GM12874 (cell line): ENCODE data around the gene TAF10.

ENCODE experiments used
- TF ChIP-seq, protein P1 (sequence below): IDR thresholded peaks from 2 replicates; pipeline ENCODE4 v1.5.1; 2011; ENCODE audit warnings: low read depth, mild to moderate bottlenecking, control low read depth, low read length, moderate library complexity; ENCODE audit not compliant: insufficient read depth

The TAF10 gene

DNA sequence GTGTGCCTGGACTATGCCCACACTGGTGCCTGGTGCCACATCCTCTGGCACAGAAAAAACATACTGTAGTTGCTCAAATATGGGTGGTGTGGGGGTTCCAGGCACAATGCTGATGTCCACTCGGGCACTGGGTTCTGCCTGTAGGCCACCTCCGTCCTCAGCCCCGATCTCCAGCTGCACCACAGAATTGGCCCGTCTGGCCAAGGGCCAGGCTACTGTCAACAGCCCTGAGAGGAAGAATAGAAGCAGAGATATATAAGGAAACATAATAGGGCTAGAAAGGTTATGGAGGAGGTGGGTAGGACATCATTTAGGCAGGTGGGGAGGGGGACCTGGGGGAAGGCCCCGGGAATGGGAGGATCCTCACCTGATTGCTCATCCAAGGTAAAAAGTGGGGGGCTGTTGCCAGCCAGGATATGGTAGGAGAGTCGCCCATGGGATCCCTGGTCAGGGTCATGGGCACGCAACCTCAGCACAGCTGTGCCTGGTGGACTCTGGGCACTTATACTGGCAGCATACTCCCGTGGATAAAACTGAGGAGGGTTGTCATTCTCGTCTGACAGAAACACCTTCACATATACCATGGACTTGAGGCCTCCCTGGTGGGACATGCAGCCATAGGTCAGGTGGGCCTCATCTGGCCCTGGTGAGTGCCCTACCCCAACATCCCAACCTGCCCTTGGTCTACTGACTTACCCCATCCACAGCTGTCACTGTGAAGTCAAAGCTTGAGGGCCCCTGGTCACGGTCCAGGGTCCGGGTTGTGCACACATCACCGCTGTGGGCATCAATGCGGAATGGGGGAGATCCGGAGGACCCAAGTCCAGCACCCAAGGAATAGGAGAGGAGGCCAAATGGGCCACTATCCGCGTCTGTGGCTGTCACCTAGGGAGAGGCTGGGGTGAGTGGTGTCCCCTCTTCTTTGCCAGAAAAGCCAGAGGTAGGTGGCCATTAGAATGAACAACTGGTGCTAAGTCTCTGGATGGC, 21.7 kb upstream of the TAF10 start:
- TF ChIP-seq, protein P1, sequence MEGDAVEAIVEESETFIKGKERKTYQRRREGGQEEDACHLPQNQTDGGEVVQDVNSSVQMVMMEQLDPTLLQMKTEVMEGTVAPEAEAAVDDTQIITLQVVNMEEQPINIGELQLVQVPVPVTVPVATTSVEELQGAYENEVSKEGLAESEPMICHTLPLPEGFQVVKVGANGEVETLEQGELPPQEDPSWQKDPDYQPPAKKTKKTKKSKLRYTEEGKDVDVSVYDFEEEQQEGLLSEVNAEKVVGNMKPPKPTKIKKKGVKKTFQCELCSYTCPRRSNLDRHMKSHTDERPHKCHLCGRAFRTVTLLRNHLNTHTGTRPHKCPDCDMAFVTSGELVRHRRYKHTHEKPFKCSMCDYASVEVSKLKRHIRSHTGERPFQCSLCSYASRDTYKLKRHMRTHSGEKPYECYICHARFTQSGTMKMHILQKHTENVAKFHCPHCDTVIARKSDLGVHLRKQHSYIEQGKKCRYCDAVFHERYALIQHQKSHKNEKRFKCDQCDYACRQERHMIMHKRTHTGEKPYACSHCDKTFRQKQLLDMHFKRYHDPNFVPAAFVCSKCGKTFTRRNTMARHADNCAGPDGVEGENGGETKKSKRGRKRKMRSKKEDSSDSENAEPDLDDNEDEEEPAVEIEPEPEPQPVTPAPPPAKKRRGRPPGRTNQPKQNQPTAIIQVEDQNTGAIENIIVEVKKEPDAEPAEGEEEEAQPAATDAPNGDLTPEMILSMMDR: no peak

DNA sequence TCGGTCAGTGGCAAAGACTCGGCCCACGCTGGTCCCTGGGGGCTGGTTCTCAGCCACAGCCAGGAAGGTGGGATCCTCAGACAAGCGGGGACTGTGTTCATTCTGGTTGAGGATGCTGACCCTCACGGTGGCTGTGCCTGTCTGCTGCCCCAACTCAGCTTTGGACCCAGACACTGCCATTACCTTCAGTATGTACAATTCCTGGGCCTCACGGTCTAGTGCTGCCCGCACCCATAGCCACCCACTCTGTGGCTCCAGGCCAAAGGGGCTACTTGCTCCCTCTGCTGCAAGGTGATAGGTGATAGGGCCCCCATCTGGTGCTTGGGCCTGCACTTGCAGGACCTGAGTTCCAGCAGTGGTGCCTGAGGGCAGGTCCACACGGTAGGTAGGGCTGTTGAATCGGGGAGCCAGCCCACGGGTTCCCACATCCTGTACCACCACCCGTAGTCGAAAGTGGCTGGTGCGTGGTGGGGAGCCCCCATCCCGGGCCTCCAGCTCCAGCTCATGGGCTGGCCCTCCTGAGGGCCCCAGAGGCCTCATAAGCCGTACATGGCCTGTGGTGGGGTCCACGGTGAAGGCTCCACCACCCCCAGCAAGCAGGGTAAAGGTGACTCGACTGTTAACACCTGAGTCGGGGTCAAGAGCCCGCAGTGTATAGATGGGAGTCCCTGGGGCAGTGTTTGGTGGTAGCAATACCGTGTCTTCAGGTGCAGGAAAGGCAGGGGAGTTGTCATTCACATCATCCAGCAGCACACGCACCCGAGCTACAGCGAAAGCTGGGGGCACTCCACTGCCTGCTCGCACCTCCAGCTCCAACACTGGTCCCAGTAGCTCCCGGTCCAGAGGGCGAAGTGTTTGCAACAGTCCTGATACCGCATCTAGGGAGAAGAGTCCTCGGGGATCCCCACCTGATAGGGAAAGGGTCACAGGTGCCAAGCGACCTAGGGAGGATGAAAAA, 20.4 kb upstream of the TAF10 start:
- TF ChIP-seq, protein P1: no peak

DNA sequence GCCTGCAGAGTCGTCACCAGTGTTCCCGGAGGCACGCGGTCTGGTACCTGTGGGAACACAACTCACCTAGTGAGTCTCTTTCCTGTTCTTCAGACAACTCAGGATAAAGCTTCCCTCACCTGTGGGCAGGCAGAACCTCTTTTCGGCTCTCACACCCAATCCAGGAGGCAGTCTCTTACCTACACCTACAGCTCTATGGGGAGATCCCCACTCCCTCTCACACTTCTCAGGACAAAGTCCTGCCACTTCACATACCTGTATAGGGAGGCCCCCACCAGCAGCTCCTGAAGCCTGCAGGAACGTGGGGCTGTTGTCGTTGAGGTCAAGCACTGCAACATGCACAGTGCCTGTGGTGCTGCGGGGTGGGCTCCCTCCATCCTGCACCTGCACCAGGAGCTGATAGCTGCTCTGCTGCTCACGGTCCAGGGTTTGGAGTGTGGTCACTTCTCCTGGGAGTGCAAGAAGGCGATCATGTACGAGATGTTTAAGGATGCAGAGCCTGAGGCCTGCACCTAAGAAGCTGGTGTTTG, 19.4 kb upstream of the TAF10 start:
- TF ChIP-seq, protein P1: no peak

DNA sequence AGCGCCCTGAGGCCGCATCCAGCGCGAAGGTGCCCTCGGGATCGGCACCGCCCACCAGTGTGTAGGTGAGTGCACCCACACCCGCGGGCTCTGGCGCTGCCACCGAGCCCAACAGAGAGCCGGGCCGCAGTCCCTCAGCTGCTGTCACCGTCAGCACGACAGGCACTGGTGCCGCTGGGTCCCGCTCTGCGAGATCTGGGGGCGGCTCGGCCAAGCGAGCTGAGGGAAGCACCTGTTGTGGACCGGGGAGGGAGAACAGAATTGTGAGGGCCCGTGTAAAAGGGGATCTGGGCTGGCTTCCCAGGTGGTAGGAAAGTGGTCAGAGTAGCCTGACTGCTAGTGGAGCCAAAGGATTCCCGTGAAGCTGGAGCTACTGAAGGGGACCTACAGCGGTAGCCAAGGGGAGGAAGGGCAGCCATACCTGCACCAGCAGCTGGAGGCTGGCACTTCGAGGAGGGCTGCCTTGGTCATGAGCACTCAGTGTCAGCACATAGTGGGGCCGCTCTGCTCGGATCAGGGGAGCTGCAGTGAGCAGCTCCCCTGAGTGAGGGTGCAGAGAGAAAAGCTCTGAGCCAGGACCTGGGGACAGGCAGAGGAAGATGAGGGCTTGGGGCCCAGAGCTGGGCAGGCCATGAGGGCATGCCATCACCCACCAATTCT, 18.7 kb upstream of the TAF10 start:
- TF ChIP-seq, protein P1: no peak

DNA sequence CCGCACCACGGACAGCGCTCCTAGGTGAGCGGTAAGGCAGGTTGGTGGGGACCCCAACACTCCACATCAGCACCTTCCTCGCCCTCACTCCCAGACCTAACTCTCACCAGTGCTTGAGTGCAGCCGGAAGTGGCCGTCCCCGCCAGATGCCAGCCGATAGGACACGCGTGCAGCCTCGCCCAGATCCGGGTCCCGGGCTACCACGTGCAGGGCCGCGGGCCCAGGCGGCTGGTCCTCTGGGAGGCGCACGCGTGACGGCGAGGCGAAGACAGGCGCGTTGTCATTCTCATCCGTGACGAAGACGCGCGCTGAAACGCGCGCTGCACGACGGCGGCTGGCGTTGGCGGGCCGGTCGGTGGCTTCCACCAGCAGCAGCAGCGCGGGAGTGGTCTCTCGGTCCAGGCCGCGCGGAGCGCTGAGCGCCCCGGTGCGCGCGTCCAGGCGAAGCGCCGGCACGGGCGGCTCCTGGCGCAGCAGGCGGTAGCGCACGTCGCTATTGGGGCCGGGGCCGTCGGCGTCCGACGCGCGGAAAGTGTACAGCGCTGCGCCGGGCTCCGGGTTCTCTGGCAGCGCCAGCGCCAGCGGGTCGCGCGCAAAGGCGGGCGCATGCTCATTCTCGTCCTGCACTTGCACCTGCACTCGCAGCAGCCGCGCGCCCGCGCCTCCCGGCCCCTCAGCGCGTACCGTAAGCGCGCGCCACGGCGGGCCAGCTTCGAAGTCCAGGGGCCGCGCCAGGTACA, 18.0 kb upstream of the TAF10 start:
- TF ChIP-seq, protein P1: no peak

DNA sequence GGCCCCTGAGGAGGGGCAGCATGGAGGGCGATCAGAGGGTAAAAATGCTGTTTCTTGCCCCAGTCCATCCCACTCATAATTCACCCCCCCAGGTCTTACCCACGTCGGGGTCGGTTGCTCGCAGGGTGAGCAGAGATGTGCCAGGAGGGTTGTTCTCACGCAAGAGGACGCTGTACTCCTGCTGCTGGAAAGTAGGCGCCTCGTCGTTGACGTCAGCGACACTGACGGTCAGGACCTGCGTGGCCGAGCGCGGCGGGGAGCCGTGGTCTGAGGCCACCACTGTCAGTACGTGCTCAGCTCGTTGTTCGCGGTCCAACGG, 17.5 kb upstream of the TAF10 start:
- TF ChIP-seq, protein P1: no peak
